Esophagus squamous epithelium (tissue), 4 donors: ENCODE measurements around the gene TCEAL9.
"Not testable (repeated sequence)": the region's sequence is repeated elsewhere in the genome, so short reads cannot be mapped to it uniquely, and the experiment has no call there.

Source experiments
- POLR2A ChIP-seq, 4 donors: fragments of 450-650 bp; IDR thresholded peaks; one replicate each; pipeline ENCODE4 v1.6.1; 2017; ENCODE audit warnings: antibody characterized with exemption in 4 of 4, mild to moderate bottlenecking in 4 of 4, moderate library complexity in 3 of 4
- TF ChIP-seq, protein P1 (sequence below), 6 experiments: fragments of 450-650 bp in 4 of 6; fragments of 200-600 bp in 2 of 6; sonication (generic) in 2 of 6; IDR thresholded peaks; one replicate each; pipeline ENCODE4 v1.5.1; 2016 to 2019; ENCODE audit warnings: antibody characterized with exemption in 6 of 6, mild to moderate bottlenecking in 4 of 6, moderate library complexity in 4 of 6

DNA sequence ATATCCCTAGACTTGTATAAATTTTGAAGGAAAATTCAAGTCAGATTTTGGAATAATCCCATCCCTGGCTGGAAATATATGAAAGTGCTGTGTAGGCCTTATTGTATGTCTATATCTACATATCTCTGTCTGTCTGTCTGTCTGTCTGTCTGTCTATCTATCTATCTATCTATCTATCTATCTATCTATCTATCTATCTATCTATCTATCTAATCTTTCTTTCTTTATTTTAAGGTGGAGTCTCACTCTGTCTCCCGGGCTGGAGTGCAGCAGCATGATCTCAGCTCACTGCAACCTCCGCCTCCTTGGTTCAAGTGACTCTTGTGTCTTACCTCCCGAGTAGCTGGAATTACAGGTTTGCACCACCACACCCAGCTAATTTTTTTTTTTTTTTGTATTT is 3.3 kb downstream of the TCEAL9 start:
- TF ChIP-seq, protein P1, sequence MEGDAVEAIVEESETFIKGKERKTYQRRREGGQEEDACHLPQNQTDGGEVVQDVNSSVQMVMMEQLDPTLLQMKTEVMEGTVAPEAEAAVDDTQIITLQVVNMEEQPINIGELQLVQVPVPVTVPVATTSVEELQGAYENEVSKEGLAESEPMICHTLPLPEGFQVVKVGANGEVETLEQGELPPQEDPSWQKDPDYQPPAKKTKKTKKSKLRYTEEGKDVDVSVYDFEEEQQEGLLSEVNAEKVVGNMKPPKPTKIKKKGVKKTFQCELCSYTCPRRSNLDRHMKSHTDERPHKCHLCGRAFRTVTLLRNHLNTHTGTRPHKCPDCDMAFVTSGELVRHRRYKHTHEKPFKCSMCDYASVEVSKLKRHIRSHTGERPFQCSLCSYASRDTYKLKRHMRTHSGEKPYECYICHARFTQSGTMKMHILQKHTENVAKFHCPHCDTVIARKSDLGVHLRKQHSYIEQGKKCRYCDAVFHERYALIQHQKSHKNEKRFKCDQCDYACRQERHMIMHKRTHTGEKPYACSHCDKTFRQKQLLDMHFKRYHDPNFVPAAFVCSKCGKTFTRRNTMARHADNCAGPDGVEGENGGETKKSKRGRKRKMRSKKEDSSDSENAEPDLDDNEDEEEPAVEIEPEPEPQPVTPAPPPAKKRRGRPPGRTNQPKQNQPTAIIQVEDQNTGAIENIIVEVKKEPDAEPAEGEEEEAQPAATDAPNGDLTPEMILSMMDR (IDR thresholded peaks at IDR 0.05) = not testable (repeated sequence)
- TF ChIP-seq POLR2A (IDR thresholded peaks at IDR 0.05) = not testable (repeated sequence)
